Mesothelial cell of epicardium (in vitro differentiated cells): Measurements from ENCODE around the gene PTPRT. TPM values are rescaled to one million over a fixed set of nuclear protein-coding genes. Genes with fewer than 3 reads are reported as not detected.

ENCODE experiments used
- DNase-seq, 2 experiments: peaks; one replicate each; pipeline ENCODE4 v3.0.0; 2021; ENCODE audit warnings: low spot score in 2 of 2; ENCODE audit not compliant: unreplicated experiment in 2 of 2
- H3K27ac Mint-ChIP-seq: 2 replicates; pipeline ENCODE4 v1.8.0; 2021; ENCODE audit warnings: mixed read lengths
- H3K27me3 Mint-ChIP-seq: 2 replicates; pipeline ENCODE4 v1.8.0; 2021; ENCODE audit warnings: low read depth, mixed read lengths
- H3K36me3 Mint-ChIP-seq: 2 replicates; pipeline ENCODE4 v1.8.0; 2021; ENCODE audit warnings: mixed read lengths
- H3K4me1 Mint-ChIP-seq: 2 replicates; pipeline ENCODE4 v1.8.0; 2021; ENCODE audit warnings: mixed read lengths
- H3K4me3 Mint-ChIP-seq: 2 replicates; pipeline ENCODE4 v1.8.0; 2021; ENCODE audit warnings: mild to moderate bottlenecking, moderate library complexity, mixed read lengths
- H3K9me3 Mint-ChIP-seq: 2 replicates; pipeline ENCODE4 v1.8.0; 2021; ENCODE audit warnings: mixed read lengths
- total RNA-seq: library from RNA; stranded (reverse); gene quantifications from 3 replicates; pipeline ENCODE4 v1.2.1, GENCODE V29; 2021
- TF ChIP-seq, protein P1 (sequence below): fragments of 200-600 bp; sonication (generic); IDR thresholded peaks from one replicate; pipeline ENCODE4 v1.5.0; 2021; ENCODE audit warnings: antibody characterized with exemption; ENCODE audit not compliant: unreplicated experiment

PTPRT gene
- total RNA-seq, 1 donor from 2014 or later: 0.80 TPM

DNA sequence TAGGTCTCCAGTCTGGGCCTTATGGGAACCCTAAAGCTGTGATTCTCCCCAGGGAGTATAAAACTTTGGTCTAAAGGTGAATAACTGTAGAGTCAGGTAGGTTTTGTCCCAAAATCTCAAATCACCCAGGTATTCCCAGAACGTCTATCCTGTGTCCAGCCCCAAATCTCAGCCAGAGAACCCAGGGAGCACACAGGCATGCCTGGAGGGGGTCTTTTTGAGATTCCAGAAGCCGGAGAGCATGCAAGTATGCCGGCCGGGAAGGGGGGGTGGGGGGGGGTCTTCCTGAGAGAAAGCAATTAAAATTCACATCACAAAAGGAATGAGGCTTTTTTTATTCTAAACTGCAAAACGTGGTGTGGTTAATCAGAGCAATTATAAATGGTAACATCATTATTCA, 210.0 kb downstream of the PTPRT start:
- no peak for DNase-seq
- H3K4me1 Mint-ChIP-seq: no peaks in the 10 kb centered on the region
- TF ChIP-seq, protein P1, sequence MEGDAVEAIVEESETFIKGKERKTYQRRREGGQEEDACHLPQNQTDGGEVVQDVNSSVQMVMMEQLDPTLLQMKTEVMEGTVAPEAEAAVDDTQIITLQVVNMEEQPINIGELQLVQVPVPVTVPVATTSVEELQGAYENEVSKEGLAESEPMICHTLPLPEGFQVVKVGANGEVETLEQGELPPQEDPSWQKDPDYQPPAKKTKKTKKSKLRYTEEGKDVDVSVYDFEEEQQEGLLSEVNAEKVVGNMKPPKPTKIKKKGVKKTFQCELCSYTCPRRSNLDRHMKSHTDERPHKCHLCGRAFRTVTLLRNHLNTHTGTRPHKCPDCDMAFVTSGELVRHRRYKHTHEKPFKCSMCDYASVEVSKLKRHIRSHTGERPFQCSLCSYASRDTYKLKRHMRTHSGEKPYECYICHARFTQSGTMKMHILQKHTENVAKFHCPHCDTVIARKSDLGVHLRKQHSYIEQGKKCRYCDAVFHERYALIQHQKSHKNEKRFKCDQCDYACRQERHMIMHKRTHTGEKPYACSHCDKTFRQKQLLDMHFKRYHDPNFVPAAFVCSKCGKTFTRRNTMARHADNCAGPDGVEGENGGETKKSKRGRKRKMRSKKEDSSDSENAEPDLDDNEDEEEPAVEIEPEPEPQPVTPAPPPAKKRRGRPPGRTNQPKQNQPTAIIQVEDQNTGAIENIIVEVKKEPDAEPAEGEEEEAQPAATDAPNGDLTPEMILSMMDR: no peak
- no peak overlapping the region for H3K4me3 Mint-ChIP-seq
- H3K9me3 Mint-ChIP-seq: no peaks in the 10 kb centered on the region
- H3K27me3 Mint-ChIP-seq: peaks cover 20% of the 10 kb centered on the region
- no peak overlapping the region for H3K27ac Mint-ChIP-seq
- no peaks in the 10 kb centered on the region for H3K36me3 Mint-ChIP-seq

DNA sequence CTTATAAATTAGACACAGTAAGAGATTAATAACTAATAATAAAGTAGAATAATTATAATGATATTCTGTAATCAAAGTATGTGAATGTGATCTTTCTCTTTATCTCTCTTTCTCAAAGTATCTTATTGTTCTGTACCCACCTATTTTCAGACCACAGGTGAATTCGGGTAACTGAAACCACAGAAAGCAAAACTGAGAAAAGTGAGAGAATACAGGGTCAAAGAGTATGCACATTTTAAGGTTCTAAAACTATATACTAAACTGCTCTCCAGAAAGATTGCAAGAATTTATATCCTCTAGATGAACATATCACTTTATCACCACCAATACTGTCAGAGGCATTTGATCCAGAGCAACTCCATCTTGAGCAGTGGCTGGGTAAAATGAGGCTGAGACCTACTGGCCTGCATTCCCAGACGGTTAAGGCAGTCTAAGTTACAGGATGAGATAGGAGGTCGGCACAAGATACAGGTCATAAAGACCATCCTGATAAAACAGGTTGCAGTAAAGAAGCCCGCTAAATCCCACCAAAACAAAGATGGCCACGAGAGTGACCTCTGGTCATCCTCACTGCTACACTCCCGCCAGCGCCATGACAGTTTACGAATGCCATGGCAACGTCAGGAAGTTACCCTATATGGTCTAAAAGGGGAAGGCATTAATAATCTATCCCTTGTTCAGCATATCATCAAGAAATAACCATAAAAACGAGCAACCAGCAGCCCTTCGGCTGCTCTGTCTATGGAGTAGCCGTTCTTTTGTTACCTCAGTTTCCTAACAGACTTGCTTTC, 211.3 kb downstream of the PTPRT start:
- Mint-ChIP-seq H3K27ac (no peak overlapping the region), H3K4me1 (no peaks in the 10 kb centered on the region), H3K4me3 (no peak overlapping the region), H3K27me3 (peaks cover 20% of the 10 kb centered on the region), H3K9me3 (no peaks in the 10 kb centered on the region), H3K36me3 (no peaks in the 10 kb centered on the region)
- TF ChIP-seq, protein P1: no peak
- DNase-seq: no peak

DNA sequence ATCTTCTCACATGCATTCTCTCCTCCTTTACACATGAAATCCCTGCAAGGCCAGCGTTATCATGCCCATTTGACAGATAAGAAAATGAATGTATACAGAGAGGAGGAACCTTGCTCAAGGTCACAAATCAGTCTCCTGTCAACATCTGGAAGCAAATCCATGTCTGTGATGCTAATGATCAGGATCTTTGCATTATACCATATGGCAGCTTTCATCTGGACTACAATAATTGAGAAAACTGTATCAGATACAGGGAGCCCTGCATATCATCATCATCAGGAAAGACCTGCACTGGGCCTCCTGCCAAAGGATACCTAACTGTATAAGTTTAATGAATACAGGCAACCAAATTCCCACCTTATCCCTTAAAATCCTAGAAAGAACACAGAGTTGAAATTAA, 213.7 kb downstream of the PTPRT start:
- DNase-seq: no peak
- Mint-ChIP-seq H3K36me3 (no peaks in the 10 kb centered on the region), H3K9me3 (no peaks in the 10 kb centered on the region), H3K4me1 (no peaks in the 10 kb centered on the region), H3K4me3 (no peak overlapping the region), H3K27me3 (peaks cover 17% of the 10 kb centered on the region), H3K27ac (no peak overlapping the region)
- TF ChIP-seq, protein P1: no peak

DNA sequence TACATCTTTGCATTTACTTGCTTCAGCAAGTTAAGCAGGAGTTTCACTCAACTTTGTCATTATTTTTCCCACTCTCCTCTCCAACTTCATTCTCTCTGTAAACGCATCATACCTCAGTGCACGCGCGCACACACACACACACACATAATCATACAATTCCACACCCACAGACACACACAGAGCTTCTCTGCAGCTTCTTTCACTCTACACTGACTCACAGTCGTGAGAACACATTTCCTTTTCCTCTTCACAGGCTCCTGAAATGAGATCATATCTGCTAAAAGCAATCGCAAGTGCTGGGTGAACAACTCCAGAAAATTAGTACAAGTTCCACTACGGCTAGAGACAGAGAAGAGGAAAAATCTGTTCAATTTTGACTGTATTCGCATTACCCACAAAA, 215.4 kb downstream of the PTPRT start:
- Mint-ChIP-seq H3K27me3 (peaks cover 5% of the 10 kb centered on the region), H3K4me3 (no peak overlapping the region), H3K9me3 (no peaks in the 10 kb centered on the region), H3K27ac (no peak overlapping the region), H3K4me1 (no peaks in the 10 kb centered on the region), H3K36me3 (no peaks in the 10 kb centered on the region)
- no peak for DNase-seq
- TF ChIP-seq, protein P1: no peak

DNA sequence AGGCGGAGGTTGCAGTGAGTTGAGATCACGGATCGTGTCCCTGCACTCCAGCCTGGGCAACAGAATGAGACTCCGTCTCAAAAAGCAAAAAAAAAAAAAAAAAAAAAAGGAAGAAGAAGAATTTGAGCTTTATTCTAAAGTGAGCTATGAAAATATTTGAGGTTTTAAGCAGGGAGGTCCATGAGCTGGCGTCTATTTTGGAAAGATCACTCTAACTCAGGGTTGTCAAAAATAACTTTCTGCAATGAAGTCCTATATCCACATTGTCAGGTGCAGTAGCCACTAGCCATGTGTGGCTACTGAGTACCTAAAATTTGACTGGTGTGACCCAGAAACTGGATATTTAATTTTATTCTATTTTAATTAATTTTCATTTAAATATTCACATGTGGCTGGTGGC, 217.1 kb downstream of the PTPRT start:
- TF ChIP-seq, protein P1: no peak
- Mint-ChIP-seq H3K36me3 (no peaks in the 10 kb centered on the region), H3K4me3 (no peak overlapping the region), H3K27ac (no peak overlapping the region), H3K9me3 (no peaks in the 10 kb centered on the region), H3K4me1 (no peaks in the 10 kb centered on the region), H3K27me3 (no peaks in the 10 kb centered on the region)
- no peak for DNase-seq
